Heart right ventricle (tissue), 16 donors: Measurements from ENCODE around the gene PARD3. TPM values are rescaled to one million over a fixed set of nuclear protein-coding genes. Genes with fewer than 3 reads are reported as not detected.

ENCODE experiments used
- ATAC-seq, 8 donors: fragments of 200-7000 bp; cut with Tn5 transposase; one replicate each; pipeline ENCODE4 v1.9.1; 2020; ENCODE audit warnings: mild to moderate bottlenecking in 8 of 8, moderate library complexity in 8 of 8, moderate number of reproducible peaks in 1 of 8
- DNase-seq, 2 donors: peaks; one replicate each; pipeline ENCODE4 v3.0.0-alpha.2; 2020
- H3K27ac ChIP-seq, 10 donors: fragments of 200-600 bp; sonication (generic) in 2 of 10; one replicate each; pipeline versions ENCODE4 v1.5.0 to v1.8.0; 2020 to 2022; ENCODE audit warnings: mild to moderate bottlenecking in 3 of 10
- H3K27me3 ChIP-seq, 7 donors: fragments of 200-600 bp; one replicate each; pipeline ENCODE4 v1.8.0; 2021 to 2022; ENCODE audit warnings: mild to moderate bottlenecking in 2 of 7
- H3K36me3 ChIP-seq, 9 donors: fragments of 200-600 bp; sonication (generic) in 1 of 9; one replicate each; pipeline versions ENCODE4 v1.5.0 to v1.8.0; 2020 to 2022; ENCODE audit warnings: mild to moderate bottlenecking in 2 of 9
- H3K4me1 ChIP-seq, 9 donors: fragments of 200-600 bp; sonication (generic) in 1 of 9; one replicate each; pipeline versions ENCODE4 v1.5.0 to v1.8.0; 2020 to 2022; ENCODE audit warnings: mild to moderate bottlenecking in 4 of 9
- H3K4me3 ChIP-seq, 10 donors: fragments of 200-600 bp; sonication (generic) in 2 of 10; one replicate each; pipeline versions ENCODE4 v1.5.0 to v1.8.0; 2020 to 2022; ENCODE audit warnings: mild to moderate bottlenecking in 7 of 10, moderate library complexity in 2 of 10
- H3K9me3 ChIP-seq, 11 donors: fragments of 200-600 bp in 10 of 11; sonication (generic) in 2 of 11; one replicate each; pipeline versions ENCODE4 v1.5.0 to v1.8.0; 2013 to 2022; ENCODE audit warnings: mild to moderate bottlenecking in 2 of 11, control low read depth in 1 of 11, moderate library complexity in 1 of 11
- WGBS, 2 donors: extraction: QIAGEN DNeasy Blood & Tissue Kit; methylation state at CpG; one replicate each; pipeline ENCODE4 v1.1.7; 2013; ENCODE audit warnings: inconsistent platforms in 1 of 2; 5-methylcytosine and 5-hydroxymethylcytosine counted together
- intact Hi-C, 10 donors: fragments of 100-400 bp; cut with DNase I; formaldehyde crosslinking; loops; one replicate each; pipeline versions ENCODE4 v1.11.1 to v1.14.2; 2022
- polyA plus RNA-seq, 2 donors: library from polyadenylated mRNA; stranded (reverse); fragments of 200-250 nt; gene quantifications; one replicate each; pipeline ENCODE4 v1.2.3, GENCODE V29; 2013
- total RNA-seq, 10 donors: library from RNA; stranded (reverse); fragmentation: NEBNext Ultra II Directional in 3 of 10; extraction: Animal tissue kit (Norgen Biotek cat#: 25700) in 3 of 10; gene quantifications; one replicate each; pipeline versions ENCODE4 v1.2.1 to v1.2.4, GENCODE V29; 2021 to 2023
- TF ChIP-seq, protein P1 (sequence below), 9 donors: fragments of 200-600 bp; sonication (generic) in 2 of 9; IDR thresholded peaks; one replicate each; pipeline versions ENCODE4 v1.5.0 to v1.8.0; 2021 to 2022; ENCODE audit warnings: antibody characterized with exemption in 9 of 9, mild to moderate bottlenecking in 5 of 9, moderate library complexity in 1 of 9
- donor health status: Arrhythmogenic right ventricular cardiomyopathy.
- donor health status: ischemic (EF 13 %, LVEDD 7.1; RV severe dilation, severe dysfunction).
- donor health status: healthy with polysubstance abuse.
- donor health status: DM: no; HTN: yes; CAD: no.
- donor health status: DM: no; HTN: no; CAD: no.
- donor health status: ischemic (EF 25% LVEDD 6.9; RV normal size, moderate dysfunction).
- donor health status: ischemic (EF 25% LVEDD 5.7; RV mildly dilated, moderate dysfunction).
- donor health status: healthy.
- donor health status: DM: yes; HTN: yes; CAD: no.
- donor health status: Ischemic cardiomyopathy.
- donor health status: ischemic (EF 35%, LVEDD 5.7; RV mildly dilated, moderate dysfunction).
- donor health status: nonischemic (EF 11% LVEDD 7.7; RV severe dilation, severe dysfunction).
- donor health status: DM: yes; HTN: yes; CAD: no.
- donor health status: PGD.
- donor health status: ischemic (EF 29% LVEDD 5.4; RV normal size, mild dysfunction).
- donor health status: nonischemic (EF 23%, LVEDD 6.1; RV moderate dilation, normal function).

The PARD3 gene
- total and polyA plus RNA-seq, 12 donors, result 19.7 to 41.8 (median 34.2) TPM

DNA sequence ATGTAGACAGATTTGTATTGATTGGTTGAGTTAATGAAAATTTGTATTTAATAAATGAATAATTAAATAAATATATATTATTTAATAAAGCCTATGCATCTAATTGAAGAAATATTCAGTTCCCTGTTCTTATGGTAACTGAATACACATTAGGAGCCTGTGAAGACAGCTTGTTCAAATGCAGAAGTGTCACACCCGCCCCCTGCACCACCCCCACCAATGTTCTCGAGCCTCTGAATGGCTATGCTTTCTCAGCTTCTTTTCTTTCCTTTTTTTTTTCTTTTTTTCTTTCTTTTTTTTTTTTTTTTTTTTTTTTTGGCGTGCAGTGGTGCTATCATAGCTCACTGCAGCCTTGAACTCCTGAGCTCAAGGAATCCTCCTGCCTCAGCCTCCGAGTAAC, 38.3 kb upstream of the PARD3 start:
- 77 to 89% methylated on average over 4 of the region's 4 CpGs for WGBS, 2 donors
- no peak overlapping the region for H3K27ac ChIP-seq
- TF ChIP-seq, protein P1, sequence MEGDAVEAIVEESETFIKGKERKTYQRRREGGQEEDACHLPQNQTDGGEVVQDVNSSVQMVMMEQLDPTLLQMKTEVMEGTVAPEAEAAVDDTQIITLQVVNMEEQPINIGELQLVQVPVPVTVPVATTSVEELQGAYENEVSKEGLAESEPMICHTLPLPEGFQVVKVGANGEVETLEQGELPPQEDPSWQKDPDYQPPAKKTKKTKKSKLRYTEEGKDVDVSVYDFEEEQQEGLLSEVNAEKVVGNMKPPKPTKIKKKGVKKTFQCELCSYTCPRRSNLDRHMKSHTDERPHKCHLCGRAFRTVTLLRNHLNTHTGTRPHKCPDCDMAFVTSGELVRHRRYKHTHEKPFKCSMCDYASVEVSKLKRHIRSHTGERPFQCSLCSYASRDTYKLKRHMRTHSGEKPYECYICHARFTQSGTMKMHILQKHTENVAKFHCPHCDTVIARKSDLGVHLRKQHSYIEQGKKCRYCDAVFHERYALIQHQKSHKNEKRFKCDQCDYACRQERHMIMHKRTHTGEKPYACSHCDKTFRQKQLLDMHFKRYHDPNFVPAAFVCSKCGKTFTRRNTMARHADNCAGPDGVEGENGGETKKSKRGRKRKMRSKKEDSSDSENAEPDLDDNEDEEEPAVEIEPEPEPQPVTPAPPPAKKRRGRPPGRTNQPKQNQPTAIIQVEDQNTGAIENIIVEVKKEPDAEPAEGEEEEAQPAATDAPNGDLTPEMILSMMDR (IDR thresholded peaks at IDR 0.05), result no peak
- intact Hi-C loops, result no loop called here
- no peak overlapping the region for H3K4me3 ChIP-seq
- peaks cover 0 to 7% (median 0%) of the 10 kb centered on the region in 9 donors for H3K4me1 ChIP-seq
- H3K9me3 ChIP-seq, result no peaks in the 10 kb centered on the region
- H3K36me3 ChIP-seq, result no peaks in the 10 kb centered on the region
- ATAC-seq (no peak), DNase-seq (no peak)
- H3K27me3 ChIP-seq, result peaks cover 0 to 13% (median 5%) of the 10 kb centered on the region in 7 donors

DNA sequence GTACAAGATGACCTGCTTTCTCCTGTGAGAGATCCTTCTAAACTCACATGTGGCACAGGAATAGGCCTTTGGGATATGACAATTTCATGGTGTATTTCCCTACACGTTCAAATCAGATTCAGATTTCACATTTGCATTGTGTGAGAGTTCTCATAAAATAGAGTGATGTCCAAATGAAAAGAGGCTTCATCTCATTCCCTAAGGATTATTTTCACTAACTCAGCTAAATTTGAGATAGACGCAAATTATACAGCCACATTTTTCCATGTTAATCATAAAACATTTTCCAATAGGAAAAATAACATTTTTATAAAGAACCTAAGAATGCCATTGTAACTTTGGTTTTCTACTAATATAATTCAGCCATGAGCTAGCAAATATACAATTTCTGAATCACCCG, 35.5 kb upstream of the PARD3 start:
- WGBS, 2 donors, result 80 to 83% methylated on average over 3 of the region's 3 CpGs
- TF ChIP-seq, protein P1 (IDR thresholded peaks at IDR 0.05), result no peak
- no peaks in the 10 kb centered on the region for H3K9me3 ChIP-seq
- H3K27me3 ChIP-seq, result no peaks in the 10 kb centered on the region
- no peak overlapping the region for H3K4me3 ChIP-seq
- ATAC-seq (no peak), DNase-seq (no peak)
- intact Hi-C loops, result no loop called here
- H3K27ac ChIP-seq, result no peak overlapping the region
- H3K4me1 ChIP-seq, result peaks cover 0 to 7% (median 0%) of the 10 kb centered on the region in 9 donors
- no peaks in the 10 kb centered on the region for H3K36me3 ChIP-seq

DNA sequence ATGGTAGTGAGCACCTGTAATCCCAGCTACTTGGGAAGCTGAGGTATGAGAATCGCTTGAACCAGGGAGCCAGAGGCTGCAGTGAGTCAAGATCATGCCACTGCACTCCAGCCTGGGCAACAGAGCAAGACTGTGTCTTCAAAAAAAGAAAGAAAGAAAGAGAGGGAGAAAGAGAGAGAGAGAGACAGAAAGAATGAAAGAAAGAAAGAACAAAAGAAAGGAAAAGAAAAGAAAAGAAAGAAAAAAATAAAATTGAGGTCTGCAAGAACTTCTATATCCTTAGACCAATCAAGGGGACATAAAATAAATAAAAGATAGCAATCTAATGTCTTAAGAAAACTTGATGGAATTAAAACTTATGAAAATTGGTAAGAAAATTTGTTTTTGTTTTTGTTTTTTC, 34.9 kb upstream of the PARD3 start:
- intact Hi-C loops, result no loop called here

DNA sequence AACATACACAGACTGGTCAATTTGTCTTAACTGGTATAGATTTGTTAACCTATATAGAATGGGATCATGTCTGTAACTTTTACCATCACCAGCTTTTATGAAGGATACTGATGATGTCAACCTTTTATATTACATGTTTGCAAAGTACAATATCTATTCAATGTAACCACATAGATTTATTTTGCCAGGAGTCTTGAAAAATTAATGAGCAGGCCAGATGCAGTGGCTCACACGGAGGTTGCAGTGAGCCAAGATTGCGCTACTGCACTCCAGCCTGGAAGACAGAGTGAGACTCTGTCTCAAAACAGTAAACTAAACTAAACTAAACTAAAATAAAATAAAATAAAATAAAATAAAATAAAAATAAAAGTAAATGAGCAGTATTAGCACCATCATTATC, 30.0 kb upstream of the PARD3 start:
- Histone ChIP-seq H3K9me3 (no peaks in the 10 kb centered on the region), H3K36me3 (no peaks in the 10 kb centered on the region), H3K27ac (no peak overlapping the region), H3K4me1 (no peaks in the 10 kb centered on the region), H3K27me3 (peaks cover 0 to 13% (median 0%) of the 10 kb centered on the region in 7 donors), H3K4me3 (no peak overlapping the region)
- DNase-seq (no peak), ATAC-seq (no peak)
- intact Hi-C loops, result loop anchor here in 1 of 10 donors (10.0 kb wide), 1 partner anchor 80 kb away; no protein-coding TSS in a partner anchor
- 63% methylated on average over 2 of the region's 2 CpGs for WGBS, 2 donors
- TF ChIP-seq, protein P1 (IDR thresholded peaks at IDR 0.05), result no peak

More for the DNA sequence above, 34.9 kb upstream of the PARD3 start:
- H3K27ac ChIP-seq, result no peak overlapping the region
- ATAC-seq (no peak), DNase-seq (no peak)
- no peaks in the 10 kb centered on the region for H3K36me3 ChIP-seq
- TF ChIP-seq, protein P1 (IDR thresholded peaks at IDR 0.05), result no peak
- no peaks in the 10 kb centered on the region for H3K27me3 ChIP-seq
- peaks cover 0 to 7% (median 0%) of the 10 kb centered on the region in 9 donors for H3K4me1 ChIP-seq
- no peak overlapping the region for H3K4me3 ChIP-seq
- 90 to 93% methylated on average over 1 of the region's 1 CpG for WGBS, 2 donors
- H3K9me3 ChIP-seq, result no peaks in the 10 kb centered on the region
